ENCODE data around the gene MCMBP. TPM values are rescaled to one million over a fixed set of nuclear protein-coding genes. Genes with fewer than 3 reads are reported as not detected.

Gene MCMBP
- total and polyA plus RNA-seq, 2 donors (not counting 3 experiments of a cell fraction or from before 2014, with no cell fraction given) = 44.8 to 62.5 TPM

GRCh38 chr10:119852822-119853221 lies 19.8 kb downstream of the MCMBP start:
- DNase-seq (ENCODE audit: low read depth, low spot score) (no peak), FAIRE-seq (no peak)
- H3K27me3 ChIP-seq (ENCODE audit: control insufficient read depth in 2 of 2, insufficient read depth in 2 of 2, low read length in 2 of 2) = no peaks in the 10 kb centered on the region
- H3K4me1 ChIP-seq (ENCODE audit: control insufficient read depth, extremely low read depth, insufficient read depth, low read length) = no peaks in the 10 kb centered on the region
- no peak overlapping the region for H3K9ac ChIP-seq (replicated peaks; ENCODE audit: extremely low read depth, insufficient read depth, low read length)
- H3K27ac ChIP-seq (ENCODE audit: insufficient read depth, low read depth, low read length) = no peak overlapping the region
- H3K4me2 ChIP-seq (ENCODE audit: insufficient read depth, low read length) = no peak overlapping the region
- H3K36me3 ChIP-seq (ENCODE audit: control insufficient read depth in 2 of 2, extremely low read depth in 1 of 2, insufficient read depth in 2 of 2, low read length in 2 of 2) = peaks cover 11 to 14% of the 10 kb centered on the region in 2 experiments
- dilution Hi-C loops (cut with MboI; ENCODE audit: extremely low pct_ligation_motif_present, low sequenced_read_pairs) (no loop called here), intact Hi-C loops (cut with micrococcal nuclease) (no loop called here)
- peaks cover 10% of the 10 kb centered on the region for H3K79me2 ChIP-seq (ENCODE audit: control insufficient read depth, insufficient read depth, low read length)
- TF ChIP-seq MAX (IDR thresholded peaks at IDR 0.05; ENCODE audit: insufficient read depth, insufficient read length) = no peak
- no peak for TF ChIP-seq JUN (IDR thresholded peaks at IDR 0.05; ENCODE audit: borderline replicate concordance, insufficient read depth, insufficient read length, low read depth)
- TF ChIP-seq FOS (IDR thresholded peaks at IDR 0.05; ENCODE audit: borderline replicate concordance, insufficient read depth, low read length) = no peak
- no peak for TF ChIP-seq POLR2AphosphoS5 (IDR thresholded peaks at IDR 0.05; ENCODE audit: insufficient read depth, low read depth, low read length)
- TF ChIP-seq EZH2 (IDR thresholded peaks at IDR 0.05; ENCODE audit: borderline replicate concordance, low read depth, low read length, severe bottlenecking) = no peak
- TF ChIP-seq CTCF (IDR thresholded peaks at IDR 0.05; ENCODE audit: extremely low read depth in 1 of 2, insufficient read depth in 1 of 2, low read depth in 1 of 2, low read length in 2 of 2) = no peak
- TF ChIP-seq MYC (IDR thresholded peaks at IDR 0.05; ENCODE audit: low read depth, low read length) = no peak
- TF ChIP-seq GATA2 (IDR thresholded peaks at IDR 0.05; ENCODE audit: insufficient read depth, insufficient read length, low read depth, low read length) = no peak
- no peak for TF ChIP-seq POLR2A (IDR thresholded peaks at IDR 0.05; ENCODE audit: low read depth, low read length)
- no peak overlapping the region for H2AFZ ChIP-seq (ENCODE audit: low read depth, low read length)
- no peaks in the 10 kb centered on the region for H4K20me1 ChIP-seq (replicated peaks; ENCODE audit: control insufficient read depth, extremely low read depth, insufficient read depth, low read length)
- ChIA-PET POLR2A (no interaction called here), CTCF (interaction anchor here (1.9 to 5.0 kb wide), 2 partner anchors 102 to 166 kb away, joined by 5 to 33 read pairs; no protein-coding TSS in a partner anchor)
- H3K4me3 ChIP-seq (replicated peaks in 1 of 3; ENCODE audit: insufficient read depth in 1 of 3, low read depth in 1 of 3, low read length in 3 of 3) = no peak overlapping the region
- BruUV-seq (replicated peaks) = no TSS peak
- no peaks in the 10 kb centered on the region for H3K9me3 ChIP-seq (replicated peaks; ENCODE audit: control insufficient read depth, insufficient read depth, low read length)
- H3K9me1 ChIP-seq (replicated peaks; ENCODE audit: control insufficient read depth, extremely low read depth, insufficient read depth, low read length) = no peaks in the 10 kb centered on the region

All from endothelial cell of umbilical vein (primary cell).